GOT3 (cell line): ENCODE data around the gene EPS15.
"Not testable (repeated sequence)": the region's sequence is repeated elsewhere in the genome, so short reads cannot be mapped to it uniquely, and the experiment has no call there.

Experiments
- DNase-seq: peaks from one replicate; lab custom pipeline; 2025; ENCODE audit warnings: mixed read lengths; lab: John Stamatoyannopoulos, UW

EPS15 gene

DNA sequence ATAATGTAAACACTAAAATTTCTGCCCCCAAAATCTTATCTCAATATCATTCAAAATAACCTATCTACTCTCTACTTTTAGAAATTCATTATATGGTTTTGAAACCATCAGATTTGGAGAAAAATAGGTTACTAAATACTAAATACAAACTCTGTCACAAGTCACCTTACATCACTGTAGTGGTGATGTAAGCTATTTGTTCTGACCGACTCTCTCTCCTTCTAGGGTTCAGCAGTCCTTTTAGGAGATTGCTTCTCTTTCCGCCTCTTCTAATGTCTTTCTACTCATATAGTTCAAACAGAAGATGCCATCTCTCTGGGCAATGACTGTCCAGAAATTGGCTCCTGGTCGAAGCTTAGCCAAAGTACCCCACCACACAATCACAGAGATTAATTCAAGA lies 93.1 kb downstream of the EPS15 start:
- DNase-seq = no peak

GRCh38 chr1:51425273-51425672 lies 93.8 kb downstream of the EPS15 start:
- DNase-seq = no peak

GRCh38 chr1:51423073-51423821 lies 95.8 kb downstream of the EPS15 start:
- no peak for DNase-seq

GRCh38 chr1:51422367-51423072 lies 96.5 kb downstream of the EPS15 start:
- no peak for DNase-seq

- DNase-seq = no peak
These were observed 97.1 kb downstream of the EPS15 start for GRCh38 chr1:51421964-51422363.

DNA sequence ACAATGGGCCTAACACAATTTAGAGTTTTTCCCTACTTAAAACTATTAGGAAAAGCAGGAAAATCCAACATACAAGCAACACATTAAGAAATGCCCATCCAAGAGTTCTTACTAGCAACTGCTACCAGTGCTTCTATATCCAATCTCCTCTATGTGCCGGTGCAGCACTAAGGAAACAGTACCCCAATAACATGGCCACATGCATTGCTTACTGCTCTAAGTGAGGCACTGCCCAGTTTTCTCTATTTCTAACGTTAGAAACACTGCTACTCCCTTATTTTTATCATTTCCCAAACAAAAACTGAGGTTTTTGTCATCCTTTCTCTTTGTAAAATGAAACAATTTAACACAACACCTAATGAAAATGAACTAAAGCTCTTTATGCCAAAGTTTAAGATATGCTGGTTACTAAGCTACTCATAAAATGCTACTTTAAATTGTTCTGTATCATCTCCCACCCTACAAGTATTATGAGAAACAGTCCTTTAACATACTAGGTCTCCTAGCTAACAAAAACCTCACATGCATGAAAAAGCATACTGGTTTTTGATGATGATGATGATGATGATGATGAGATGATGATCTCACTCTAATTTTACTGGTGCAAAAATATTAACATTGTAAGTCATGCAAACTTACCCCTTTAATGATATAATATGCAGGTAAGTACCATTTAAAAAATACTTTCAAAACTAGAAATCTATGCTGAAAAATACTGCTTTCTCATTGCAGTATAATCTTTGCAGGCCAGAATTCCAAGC lies 98.0 kb downstream of the EPS15 start:
- no peak for DNase-seq

DNA sequence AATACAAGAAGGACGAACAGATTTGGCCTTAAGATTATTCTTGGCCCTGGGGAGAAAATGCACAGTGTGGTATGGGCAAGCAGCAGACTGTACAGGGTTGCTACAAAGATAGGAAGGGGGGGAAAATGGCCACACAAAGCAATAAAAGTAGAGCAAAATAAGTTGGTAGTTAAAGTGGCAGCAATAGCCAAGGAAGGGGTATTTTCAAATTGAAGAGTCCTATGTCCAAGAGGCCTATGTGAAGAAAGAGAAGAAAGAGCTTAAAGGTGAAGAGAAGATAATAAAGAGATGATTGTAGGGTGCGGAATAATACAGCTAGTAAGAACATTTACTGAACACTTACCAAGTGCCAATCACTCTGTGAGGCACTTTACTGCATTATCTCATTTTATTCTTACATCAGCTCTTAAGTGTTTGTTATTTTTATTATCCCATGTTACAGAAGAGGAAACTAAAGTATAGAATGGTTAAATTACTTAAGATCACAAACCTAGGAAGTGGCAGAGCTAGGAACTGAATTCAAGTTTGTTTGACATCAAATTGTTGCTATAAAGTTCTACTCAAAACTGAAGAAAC lies 100.6 kb downstream of the EPS15 start:
- DNase-seq = no peak

GRCh38 chr1:51417496-51418383 lies 101.3 kb downstream of the EPS15 start:
- no peak for DNase-seq

- DNase-seq = no peak
These were observed 102.2 kb downstream of the EPS15 start for GRCh38 chr1:51416910-51417309.

GRCh38 chr1:51415963-51416362 lies 103.1 kb downstream of the EPS15 start:
- no peak for DNase-seq

DNA sequence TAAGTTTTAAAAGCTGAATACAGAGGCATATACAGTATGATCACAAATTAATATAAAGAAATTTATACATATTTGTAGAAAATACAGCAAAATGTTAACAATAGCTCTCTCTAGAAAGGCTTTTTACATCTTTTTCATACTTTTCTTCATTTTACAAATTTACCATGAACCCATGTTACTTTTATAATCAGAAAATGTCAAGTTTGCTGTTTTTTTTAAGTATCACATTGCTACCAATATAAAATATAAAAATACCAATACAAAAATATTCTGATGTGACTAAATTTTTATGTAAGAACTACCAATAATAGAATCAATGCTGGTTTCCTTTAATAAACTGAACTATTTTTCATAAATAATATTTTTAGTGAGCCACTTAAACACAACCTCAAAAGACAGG lies 104.3 kb downstream of the EPS15 start:
- DNase-seq = no peak

- not testable (repeated sequence) for DNase-seq
These were observed 107.2 kb downstream of the EPS15 start for GRCh38 chr1:51411820-51412219.

DNA sequence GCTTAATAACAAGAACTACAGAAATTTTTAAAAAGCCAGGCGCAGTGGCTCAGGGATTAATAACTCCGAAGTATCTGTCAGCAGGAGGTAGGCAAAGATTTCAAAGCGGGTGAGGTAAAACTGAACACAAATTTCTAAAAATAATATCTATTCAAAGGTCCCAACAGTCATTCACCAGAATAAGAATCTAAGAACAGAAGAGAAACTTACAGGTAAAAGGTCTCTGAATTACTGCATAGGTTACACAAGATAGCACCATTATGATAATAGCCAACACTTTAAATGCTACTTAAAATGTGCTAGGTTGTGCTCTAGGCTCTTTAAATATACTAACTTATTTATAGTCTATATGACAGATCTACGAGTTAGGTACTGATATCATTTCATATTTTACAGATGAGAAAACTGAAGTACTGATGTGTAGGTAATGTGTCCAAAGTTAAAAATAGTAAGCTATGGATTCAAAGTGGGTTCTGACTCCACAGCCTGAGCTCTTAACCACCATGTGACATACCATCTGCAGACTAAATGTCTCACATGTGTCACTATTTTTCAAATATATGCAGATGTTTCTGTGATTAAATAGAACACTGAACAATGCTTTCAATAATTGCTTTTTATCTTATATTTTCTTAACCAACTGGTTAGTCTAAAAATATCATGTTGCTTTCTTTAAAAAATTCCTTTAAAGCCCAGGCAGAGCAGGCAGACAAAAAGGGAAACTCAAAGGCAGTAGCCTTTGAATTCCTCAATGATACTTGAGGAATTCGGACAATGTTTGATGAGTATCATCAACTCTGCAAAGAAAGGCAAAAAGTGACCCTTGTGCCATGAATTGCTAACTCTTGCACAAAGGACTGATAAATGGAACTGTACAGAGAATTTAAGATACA lies 108.3 kb downstream of the EPS15 start:
- no peak for DNase-seq

- DNase-seq = not testable (repeated sequence)
These were observed 109.1 kb downstream of the EPS15 start for GRCh38 chr1:51409755-51410541.

DNA sequence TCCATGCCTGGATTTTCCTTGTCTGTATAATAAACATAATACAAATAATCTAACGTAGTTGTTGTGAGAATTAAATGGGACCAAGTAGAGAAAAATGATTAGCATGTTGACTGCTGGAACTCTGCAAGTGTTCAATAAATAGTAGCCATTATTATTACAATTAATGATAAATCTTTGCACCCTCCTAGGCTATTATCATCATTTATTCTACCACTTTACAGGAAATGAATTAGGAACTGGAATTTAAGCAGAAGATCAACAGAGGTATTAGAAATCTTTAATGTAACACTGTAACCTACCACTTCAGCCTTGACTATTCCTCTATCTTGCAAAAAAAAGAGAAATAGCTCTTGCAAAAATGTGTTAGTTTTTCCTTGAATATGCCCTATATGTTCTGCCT lies 126.8 kb downstream of the EPS15 start:
- no peak for DNase-seq

- DNase-seq = not testable (repeated sequence)
These were observed 128.4 kb downstream of the EPS15 start for GRCh38 chr1:51390641-51391040.

DNA sequence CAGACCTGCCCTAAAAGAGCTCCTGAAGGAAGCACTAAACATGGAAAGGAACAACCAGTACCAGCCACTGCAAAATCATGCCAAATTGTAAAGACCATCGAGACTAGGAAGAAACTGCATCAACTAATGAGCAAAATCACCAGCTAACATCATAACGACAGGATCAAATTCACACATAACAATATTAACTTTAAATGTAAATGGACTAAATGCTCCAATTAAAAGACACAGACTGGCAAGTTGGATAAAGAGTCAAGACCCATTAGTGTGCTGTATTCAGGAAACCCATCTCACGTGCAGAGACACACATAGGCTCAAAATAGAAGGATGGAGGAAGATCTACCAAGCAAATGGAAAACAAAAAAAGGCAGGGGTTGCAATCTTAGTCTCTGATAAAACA lies 131.8 kb downstream of the EPS15 start:
- DNase-seq = not testable (repeated sequence)

DNA sequence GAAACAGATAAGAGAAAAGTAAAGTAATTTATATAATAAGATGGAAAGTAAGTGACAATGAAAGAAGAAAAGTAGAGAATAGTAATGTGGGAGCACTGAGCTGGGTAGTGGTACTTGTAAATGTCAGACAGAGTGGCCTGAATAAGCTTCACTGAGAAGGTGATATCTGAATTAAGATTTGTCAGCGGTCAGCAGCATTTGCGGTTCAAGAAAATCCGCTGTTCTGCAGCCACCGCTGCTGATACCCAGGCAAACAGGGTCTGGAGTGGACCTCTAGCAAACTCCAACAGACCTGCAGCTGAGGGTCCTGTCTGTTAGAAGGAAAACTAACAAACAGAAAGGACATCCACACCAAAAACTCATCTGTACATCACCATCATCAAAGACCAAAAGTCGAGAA lies 132.8 kb downstream of the EPS15 start:
- not testable (repeated sequence) for DNase-seq

- no peak for DNase-seq
These were observed 133.3 kb downstream of the EPS15 start for GRCh38 chr1:51385776-51386175.

GRCh38 chr1:51381964-51382363 lies 137.1 kb downstream of the EPS15 start:
- no peak for DNase-seq
